CD14-positive monocyte (primary cell): ENCODE measurements around the gene EXOC6B. TPM values are rescaled to one million over a fixed set of nuclear protein-coding genes. Genes with fewer than 3 reads are reported as not detected.

Source experiments
- DNase-seq, 3 donors: peaks; one replicate each; pipeline ENCODE4 v3.0.0-alpha.2; 2011 to 2022
- H2AFZ ChIP-seq: 2 replicates; pipeline ENCODE4 v1.6.0; 2012; ENCODE audit warnings: mild to moderate bottlenecking, low read depth, low read length, inconsistent platforms; ENCODE audit not compliant: insufficient read depth, poor library complexity, severe bottlenecking
- H3K27ac ChIP-seq, 2 donors: 1 replicate in 1 of 2; 2 replicates in 1 of 2; pipeline ENCODE4 v1.5.1; 2012 to 2013; ENCODE audit warnings: low read length in 2 of 2, control low read depth in 1 of 2, inconsistent platforms in 1 of 2, low read depth in 1 of 2, mild to moderate bottlenecking in 1 of 2
- H3K27me3 ChIP-seq, 2 donors: one replicate each; pipeline versions ENCODE4 v1.6.0 to v1.6.1; 2011 to 2013; ENCODE audit warnings: low read length in 2 of 2; ENCODE audit not compliant: control insufficient read depth in 2 of 2, insufficient read depth in 2 of 2
- H3K36me3 ChIP-seq, 2 donors: replicated peaks in 1 of 2; 1 replicate in 1 of 2; 2 replicates in 1 of 2; pipeline versions ENCODE4 v1.5.1 to v1.6.1; 2012 to 2013; ENCODE audit warnings: low read length in 2 of 2, control low read depth in 1 of 2, inconsistent platforms in 1 of 2, mild to moderate bottlenecking in 1 of 2; ENCODE audit not compliant: insufficient read depth in 2 of 2, control insufficient read depth in 1 of 2
- H3K4me1 ChIP-seq, 2 donors: 1 replicate in 1 of 2; 2 replicates in 1 of 2; pipeline versions ENCODE4 v1.5.1 to v1.6.1; 2012 to 2013; ENCODE audit warnings: low read length in 2 of 2, control low read depth in 1 of 2, inconsistent platforms in 1 of 2, mild to moderate bottlenecking in 1 of 2, moderate library complexity in 1 of 2; ENCODE audit not compliant: insufficient read depth in 2 of 2, control insufficient read depth in 1 of 2
- H3K4me2 ChIP-seq: replicated peaks from 2 replicates; pipeline ENCODE3; 2012; ENCODE audit warnings: low read length, moderate library complexity, mild to moderate bottlenecking; ENCODE audit not compliant: poor library complexity, severe bottlenecking; ENCODE audit errors: extremely low read depth
- H3K4me3 ChIP-seq, 3 experiments: fragments of 200-600 bp in 1 of 3; sonication (generic) in 1 of 3; replicated peaks in 1 of 3; 1 replicate in 2 of 3; 2 replicates in 1 of 3; pipeline ENCODE4 v1.5.1; 2011 to 2013; ENCODE audit warnings: low read length in 3 of 3, mild to moderate bottlenecking in 3 of 3, control low read depth in 2 of 3, low read depth in 2 of 3, inconsistent platforms in 1 of 3, moderate library complexity in 1 of 3
- H3K79me2 ChIP-seq: 2 replicates; pipeline ENCODE4 v1.6.0; 2012; ENCODE audit warnings: mild to moderate bottlenecking, control low read depth, inconsistent platforms, low read length, moderate library complexity; ENCODE audit not compliant: insufficient read depth
- H3K9ac ChIP-seq: 2 replicates; pipeline ENCODE4 v1.6.0; 2017; ENCODE audit warnings: low read length, mild to moderate bottlenecking; ENCODE audit not compliant: insufficient read depth, poor library complexity, severe bottlenecking
- H3K9me3 ChIP-seq, 2 donors: replicated peaks in 1 of 2; 1 replicate in 1 of 2; 2 replicates in 1 of 2; pipeline versions ENCODE4 v1.5.1 to v1.6.1; 2012 to 2013; ENCODE audit warnings: low read length in 2 of 2, control low read depth in 1 of 2; ENCODE audit not compliant: control insufficient read depth in 1 of 2, insufficient read depth in 1 of 2
- H4K20me1 ChIP-seq: 2 replicates; pipeline ENCODE4 v1.6.0; 2012; ENCODE audit warnings: mild to moderate bottlenecking, low read length, control low read depth, moderate library complexity; ENCODE audit not compliant: insufficient read depth
- H3K27ac Mint-ChIP-seq, 7 donors: one replicate each; pipeline ENCODE4 v1.8.0; 2020; ENCODE audit warnings: mild to moderate bottlenecking in 7 of 7, mixed read lengths in 7 of 7, moderate library complexity in 6 of 7, inconsistent platforms in 2 of 7
- H3K27me3 Mint-ChIP-seq, 3 donors: one replicate each; pipeline ENCODE4 v1.8.0; 2021 to 2022; ENCODE audit warnings: low read depth in 3 of 3, mild to moderate bottlenecking in 3 of 3, mixed read lengths in 3 of 3, moderate library complexity in 3 of 3, inconsistent platforms in 1 of 3
- H3K36me3 Mint-ChIP-seq, 2 donors: one replicate each; pipeline ENCODE4 v1.8.0; 2020; ENCODE audit warnings: mixed read lengths in 2 of 2, inconsistent platforms in 1 of 2, mild to moderate bottlenecking in 1 of 2
- H3K4me1 Mint-ChIP-seq: one replicate; pipeline ENCODE4 v1.8.0; 2020; ENCODE audit warnings: mild to moderate bottlenecking, mixed read lengths
- H3K4me3 Mint-ChIP-seq, 2 donors: one replicate each; pipeline ENCODE4 v1.8.0; 2020; ENCODE audit warnings: mild to moderate bottlenecking in 2 of 2, mixed read lengths in 2 of 2, moderate library complexity in 1 of 2
- H3K9me3 Mint-ChIP-seq, 7 donors: one replicate each; pipeline ENCODE4 v1.8.0; 2020 to 2022; ENCODE audit warnings: mixed read lengths in 7 of 7, mild to moderate bottlenecking in 6 of 7, moderate library complexity in 6 of 7, inconsistent platforms in 2 of 7
- CTCF ChIP-seq: fragments of 200-600 bp; IDR thresholded peaks from one replicate; pipeline ENCODE4 v1.8.0; 2022; ENCODE audit warnings: antibody characterized with exemption, mild to moderate bottlenecking
- WGBS: methylation state at CpG from one replicate; pipeline ENCODE4 v1.1.5; 2013; ENCODE audit warnings: missing lambda C conversion rate; ENCODE audit not compliant: insufficient coverage; 5-methylcytosine and 5-hydroxymethylcytosine counted together
- intact Hi-C, 2 donors: fragments of 100-400 bp; cut with micrococcal nuclease; formaldehyde crosslinking; loops; one replicate each; pipeline versions ENCODE4 v1.15.0 to v1.15.1; 2023
- polyA plus RNA-seq, 3 donors: library from polyadenylated mRNA; depleted of rRNA in 1 of 3; unstranded in 2 of 3; stranded (reverse) in 1 of 3; fragments of 300-500 nt in 2 of 3; fragments of >200 nt in 1 of 3; fragmentation: Illumina TruSeq in 2 of 3; gene quantifications; 1 replicate in 2 of 3; 2 replicates in 1 of 3; pipeline ENCODE4 v1.2.3, GENCODE V29; 2012 to 2021

The EXOC6B gene
- polyA plus RNA-seq, 3 donors = 1.8 to 2.8 (median 2.1) TPM

DNA sequence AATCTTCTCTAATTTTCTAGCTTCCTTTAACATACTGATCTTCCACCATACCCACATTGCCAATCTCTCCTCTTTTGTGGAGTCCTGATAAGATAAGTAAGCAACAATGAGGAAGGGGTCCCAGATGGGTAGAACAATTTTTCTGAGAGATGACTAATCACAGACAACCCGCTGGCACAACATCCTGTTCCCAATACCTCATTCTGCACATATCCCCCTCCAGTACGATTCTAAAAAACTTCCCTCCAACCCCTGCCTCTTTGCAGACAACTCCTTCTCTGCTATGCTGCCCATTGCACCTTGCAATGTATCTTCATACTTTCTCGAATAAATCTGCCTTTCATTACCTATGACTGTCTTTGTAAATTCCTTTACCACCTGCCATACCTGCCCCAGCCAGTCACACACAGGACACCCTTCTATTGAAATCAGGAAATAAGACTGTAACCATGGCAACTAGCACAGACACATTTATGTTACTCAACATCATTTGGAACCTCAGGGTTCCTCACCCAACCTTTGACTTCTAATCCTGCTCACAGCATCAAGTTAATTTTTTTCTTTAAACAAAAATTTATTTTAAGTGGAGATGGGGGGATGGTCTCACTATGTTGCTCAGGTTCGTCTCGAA lies 7.4 kb upstream of the EXOC6B start:
- H3K36me3 Mint-ChIP-seq = no peaks in the 10 kb centered on the region
- TF ChIP-seq CTCF = no peak
- Histone ChIP-seq H3K4me3 (no peak overlapping the region), H3K27me3 (peaks cover 2% of the 10 kb centered on the region in 2 donors), H3K36me3 (no peaks in the 10 kb centered on the region), H3K27ac (no peak overlapping the region), H3K9me3 (no peaks in the 10 kb centered on the region), H3K79me2 (no peaks in the 10 kb centered on the region), H3K9ac (no peak overlapping the region), H4K20me1 (no peaks in the 10 kb centered on the region), H2AFZ (no peak overlapping the region), H3K4me2 (no peak overlapping the region), H3K4me1 (no peaks in the 10 kb centered on the region)
- intact Hi-C loops = no loop called here
- peaks cover 18 to 24% (median 21%) of the 10 kb centered on the region in 3 donors for H3K27me3 Mint-ChIP-seq
- no peaks in the 10 kb centered on the region for H3K9me3 Mint-ChIP-seq
- WGBS = 37% methylated on average over 2 of the region's 5 CpGs
- no peaks in the 10 kb centered on the region for H3K4me1 Mint-ChIP-seq
- peak overlapping the region in 1 of 2 donors; percentile 5 for H3K4me3 Mint-ChIP-seq
- H3K27ac Mint-ChIP-seq = peak overlapping the region in 1 of 7 donors; percentile 0
- peak in 2 of 3 donors; percentile 11 to 16 for DNase-seq

DNA sequence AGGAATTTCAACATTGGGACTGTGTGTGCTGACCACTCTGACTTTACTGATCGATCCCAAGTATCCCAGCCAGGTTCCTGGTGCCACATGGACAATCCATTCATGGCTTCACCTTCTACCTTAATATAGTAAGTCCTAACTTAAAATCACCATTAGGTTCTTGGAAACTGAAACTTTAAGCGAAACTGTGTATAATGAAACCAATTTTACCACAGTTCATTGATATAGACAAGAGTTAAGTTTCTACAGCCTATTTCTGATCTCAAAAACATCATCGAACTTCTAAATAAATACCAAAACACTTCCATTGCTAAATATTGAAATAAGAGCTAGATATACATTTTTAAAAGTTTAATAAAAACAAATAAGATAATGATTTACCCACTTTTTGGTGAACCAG lies 4.4 kb upstream of the EXOC6B start:
- no peaks in the 10 kb centered on the region for H3K36me3 Mint-ChIP-seq
- intact Hi-C loops = no loop called here
- Histone ChIP-seq H2AFZ (no peak overlapping the region), H3K36me3 (no peaks in the 10 kb centered on the region), H3K4me2 (no peak overlapping the region), H3K27me3 (peaks cover 2 to 5% of the 10 kb centered on the region in 2 donors), H3K9ac (no peak overlapping the region), H3K27ac (no peak overlapping the region), H3K79me2 (no peaks in the 10 kb centered on the region), H3K4me1 (peaks cover 1 to 2% of the 10 kb centered on the region in 2 donors), H4K20me1 (no peaks in the 10 kb centered on the region), H3K4me3 (no peak overlapping the region), H3K9me3 (no peaks in the 10 kb centered on the region)
- H3K9me3 Mint-ChIP-seq = peaks cover 0 to 3% (median 0%) of the 10 kb centered on the region in 7 donors
- H3K4me3 Mint-ChIP-seq = no peak overlapping the region
- DNase-seq = no peak
- peaks cover 4% of the 10 kb centered on the region for H3K4me1 Mint-ChIP-seq
- H3K27ac Mint-ChIP-seq = no peak overlapping the region
- H3K27me3 Mint-ChIP-seq = peaks cover 21 to 33% (median 26%) of the 10 kb centered on the region in 3 donors
- no peak for TF ChIP-seq CTCF
- 100% methylated on average over 1 of the region's 3 CpGs for WGBS
